IMR-90 (cell line): ENCODE measurements around the gene SPATA24. TPM values are rescaled to one million over a fixed set of nuclear protein-coding genes. Genes with fewer than 3 reads are reported as not detected.

Experiments used
- CHD1 ChIP-seq: IDR thresholded peaks from 2 replicates; pipeline ENCODE4 v1.6.1; 2012; ENCODE audit warnings: low read depth, low read length, improper control_type of control experiment
- CTCF ChIP-seq: conservative IDR thresholded peaks from 2 replicates; pipeline ENCODE4 v1.5.1; 2012; ENCODE audit warnings: mild to moderate bottlenecking, low read depth, low read length, improper control_type of control experiment
- polyA plus RNA-seq, 3 experiments: library from polyadenylated mRNA; depleted of rRNA; stranded (reverse); fragments of >200 nt; gene quantifications; 2 replicates each; pipeline ENCODE4 v1.2.3, GENCODE V29; 2012; ENCODE audit warnings: low replicate concordance in 1 of 3
- total RNA-seq: library from RNA; depleted of rRNA; stranded (reverse); fragments of >200 nt; gene quantifications from 2 replicates; pipeline ENCODE4 v1.2.3, GENCODE V29; 2012

SPATA24 gene
- total and polyA plus RNA-seq, 2 of the 4 experiments (the other 2 are of a cell fraction): 4.1 to 4.3 TPM

DNA sequence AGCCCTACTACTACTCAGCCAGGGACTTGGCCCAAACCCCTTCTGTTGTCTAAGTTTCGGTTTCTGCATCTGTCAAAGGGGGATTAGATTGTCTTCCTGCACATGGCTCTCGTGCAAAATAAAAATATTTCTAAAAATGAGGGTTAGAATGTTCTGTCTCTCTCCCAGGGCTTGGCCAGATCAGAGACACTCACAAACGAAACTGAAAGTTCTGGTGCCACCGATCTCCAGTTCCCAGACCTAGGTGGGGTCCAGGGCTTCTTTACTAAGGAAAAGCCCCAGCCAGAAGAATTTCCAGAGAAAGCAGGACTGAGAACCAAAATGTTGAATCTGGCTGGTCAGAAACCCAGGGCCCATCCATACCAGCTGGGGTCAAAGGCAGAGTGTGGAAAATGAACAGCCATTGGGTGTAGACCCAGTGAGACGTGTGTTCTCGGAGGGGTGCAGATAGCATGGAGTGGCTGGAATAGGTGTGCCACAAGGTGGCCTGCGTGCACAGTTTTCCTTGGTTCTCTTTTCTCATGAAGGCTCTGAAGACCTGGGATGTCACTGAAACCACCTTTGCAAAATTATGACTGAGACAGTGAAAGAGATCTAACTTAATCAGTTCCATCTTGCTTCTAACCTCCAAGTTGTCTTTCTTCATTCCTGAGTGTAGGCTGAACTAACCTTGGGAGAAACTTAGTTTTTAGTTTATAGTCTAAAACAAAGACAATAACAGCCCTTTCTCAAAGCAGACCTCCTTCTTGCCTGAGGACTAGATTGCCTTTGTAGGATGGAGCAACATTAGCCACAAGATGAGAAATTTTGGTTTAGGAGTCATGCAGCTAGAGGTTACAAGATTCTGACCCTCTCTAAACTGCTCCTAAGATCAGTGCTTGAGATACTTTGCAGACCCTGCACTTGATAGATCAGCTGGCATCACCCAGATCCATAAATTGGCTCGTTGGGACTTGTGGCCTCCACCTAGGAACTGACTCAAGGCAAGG, 18.5 kb downstream of the SPATA24 start (continued):
- TF ChIP-seq CTCF: no peak
- no peak for TF ChIP-seq CHD1
